BE2C (cell line): ENCODE results near the gene PCDHA1.

Experiments
- DNase-seq: peaks from one replicate; pipeline ENCODE4 v3.0.0-alpha.2; 2020
- H3K27me3 ChIP-seq: fragments of 250-450 bp; sonication (Bioruptor Pico); 2 replicates; pipeline ENCODE4 v1.5.1; 2020; ENCODE audit warnings: mild to moderate bottlenecking
- H3K36me3 ChIP-seq: fragments of 250-450 bp; sonication (Bioruptor Pico); 2 replicates; pipeline ENCODE4 v1.5.1; 2020; ENCODE audit warnings: mild to moderate bottlenecking
- H3K4me1 ChIP-seq: fragments of 250-450 bp; sonication (Bioruptor Pico); 2 replicates; pipeline ENCODE4 v1.5.1; 2020
- H3K4me3 ChIP-seq: 2 replicates; pipeline ENCODE4 v1.5.1; 2011; ENCODE audit warnings: low read depth, low read length
- H3K9me3 ChIP-seq: fragments of 250-450 bp; sonication (Bioruptor Pico); 2 replicates; pipeline ENCODE4 v1.5.1; 2020
- CTCF ChIP-seq: IDR thresholded peaks from 2 replicates; pipeline ENCODE4 v1.5.1; 2012; ENCODE audit warnings: mild to moderate bottlenecking, low read depth, low read length

The PCDHA1 gene

GRCh38 chr5:141039517-141039916 is 253.6 kb downstream of the PCDHA1 start:
- TF ChIP-seq CTCF: no peak
- peak overlapping the region; percentile 74 for H3K4me3 ChIP-seq
- peak; percentile 89 for DNase-seq
- H3K4me1 ChIP-seq: no peaks in the 10 kb centered on the region; the same call in 1 of the 2 replicates
- no peaks in the 10 kb centered on the region for H3K9me3 ChIP-seq
- no peaks in the 10 kb centered on the region for H3K36me3 ChIP-seq
- no peaks in the 10 kb centered on the region for H3K27me3 ChIP-seq

GRCh38 chr5:141040093-141040770 is 254.3 kb downstream of the PCDHA1 start:
- Histone ChIP-seq H3K4me3 (peak overlapping the region; percentile 74), H3K36me3 (no peaks in the 10 kb centered on the region), H3K9me3 (no peaks in the 10 kb centered on the region), H3K4me1 (no peaks in the 10 kb centered on the region; the same call in 1 of the 2 replicates), H3K27me3 (no peaks in the 10 kb centered on the region)
- TF ChIP-seq CTCF: peak; percentile 79
- DNase-seq: peak; percentile 90

- no peaks in the 10 kb centered on the region for H3K9me3 ChIP-seq
- H3K4me3 ChIP-seq: peak overlapping the region; percentile 74
- peak; percentile 75 for TF ChIP-seq CTCF
- DNase-seq: peak; percentile 99
- no peaks in the 10 kb centered on the region; the same call in 1 of the 2 replicates for H3K4me1 ChIP-seq
- H3K27me3 ChIP-seq: no peaks in the 10 kb centered on the region
- H3K36me3 ChIP-seq: no peaks in the 10 kb centered on the region
Measured at GRCh38 chr5:141040771-141041426, 255.0 kb downstream of the PCDHA1 start.

- DNase-seq: no peak
- no peak for TF ChIP-seq CTCF
- Histone ChIP-seq H3K27me3 (no peaks in the 10 kb centered on the region), H3K36me3 (no peaks in the 10 kb centered on the region), H3K9me3 (no peaks in the 10 kb centered on the region), H3K4me1 (no peaks in the 10 kb centered on the region; the same call in 1 of the 2 replicates), H3K4me3 (no peak overlapping the region)
Measured at GRCh38 chr5:141041427-141041785, 255.5 kb downstream of the PCDHA1 start.

- H3K4me3 ChIP-seq: no peak overlapping the region
- no peaks in the 10 kb centered on the region for H3K27me3 ChIP-seq
- no peaks in the 10 kb centered on the region for H3K36me3 ChIP-seq
- H3K9me3 ChIP-seq: no peaks in the 10 kb centered on the region
- no peak for DNase-seq
- H3K4me1 ChIP-seq: no peaks in the 10 kb centered on the region; the same call in 1 of the 2 replicates
- no peak for TF ChIP-seq CTCF
Measured at GRCh38 chr5:141042555-141042954, 256.6 kb downstream of the PCDHA1 start.
